WTC11 (cell line): ENCODE data around the gene PDE6G. TPM values are rescaled to one million over a fixed set of nuclear protein-coding genes. Genes with fewer than 3 reads are reported as not detected.

Source experiments
- ATAC-seq: fragments of 200-7000 bp; cut with Tn5 transposase; 2 replicates; pipeline ENCODE4 v1.10.0; 2021; ENCODE audit warnings: mild to moderate bottlenecking, moderate library complexity
- Bru-seq: library from RNA; stranded (reverse); fragments of 400-500 nt; gene quantifications from one replicate; lab custom pipeline; 2021; lab: Mats Ljungman, UMichigan
- CTCF ChIA-PET: fragments of 300-600 bp; sonication (Branson Sonifier 250); formaldehyde crosslinking; loops from one replicate; lab custom pipeline; 2021; ENCODE audit warnings: antibody characterized with exemption; lab: Charles Lee
- POLR2A ChIA-PET: fragments of 350-600 bp; sonication (Branson Sonifier 250); formaldehyde crosslinking; loops from one replicate; lab custom pipeline; 2021; ENCODE audit warnings: antibody characterized with exemption; lab: Charles Lee
- DNase-seq: peaks from one replicate; pipeline ENCODE4 v3.0.0; 2021; ENCODE audit warnings: low spot score
- H3K27ac Mint-ChIP-seq: 2 replicates; pipeline ENCODE4 v1.8.0; 2021; ENCODE audit warnings: mixed read lengths
- H3K27me3 Mint-ChIP-seq: 2 replicates; pipeline ENCODE4 v1.8.0; 2021; ENCODE audit warnings: low read depth, mild to moderate bottlenecking, moderate library complexity, mixed read lengths
- H3K36me3 Mint-ChIP-seq: 2 replicates; pipeline ENCODE4 v1.8.0; 2021; ENCODE audit warnings: mixed read lengths
- H3K4me1 Mint-ChIP-seq: 2 replicates; pipeline ENCODE4 v1.8.0; 2022; ENCODE audit warnings: mixed read lengths
- H3K4me3 Mint-ChIP-seq: 2 replicates; pipeline ENCODE4 v1.8.0; 2021; ENCODE audit warnings: mild to moderate bottlenecking, moderate library complexity, mixed read lengths
- H3K9me3 Mint-ChIP-seq: 2 replicates; pipeline ENCODE4 v1.8.0; 2021; ENCODE audit warnings: mixed read lengths
- AR ChIP-seq: fragments of 250-450 bp; sonication (Bioruptor Pico); IDR thresholded peaks from 2 replicates; pipeline ENCODE4 v1.9.0; 2021; ENCODE audit warnings: mild to moderate bottlenecking
- ELF4 ChIP-seq: sonication (generic); formaldehyde crosslinking; IDR thresholded peaks from 2 replicates; pipeline ENCODE4 v1.8.1; 2022; ENCODE audit warnings: low read depth, mild to moderate bottlenecking, moderate library complexity, missing genetic modification reagents
- FOXK1 ChIP-seq: sonication (generic); formaldehyde crosslinking; IDR thresholded peaks from 2 replicates; pipeline ENCODE4 v1.8.0; 2022; ENCODE audit warnings: mild to moderate bottlenecking, moderate library complexity, missing genetic modification reagents
- SP1 ChIP-seq: sonication (generic); formaldehyde crosslinking; conservative IDR thresholded peaks from 2 replicates; pipeline ENCODE4 v1.8.1; 2022; ENCODE audit warnings: missing genetic modification reagents
- ZMAT4 ChIP-seq: fragments of 250-450 bp; sonication (Bioruptor Pico); IDR thresholded peaks from 2 replicates; pipeline ENCODE4 v1.9.0; 2021; ENCODE audit warnings: mild to moderate bottlenecking
- ZNF138 ChIP-seq: sonication (generic); formaldehyde crosslinking; conservative IDR thresholded peaks from 2 replicates; pipeline ENCODE4 v1.8.1; 2022; ENCODE audit warnings: mild to moderate bottlenecking, moderate library complexity, missing genetic modification reagents
- ZNF219 ChIP-seq: sonication (generic); formaldehyde crosslinking; IDR thresholded peaks from 2 replicates; pipeline ENCODE4 v1.8.0; 2023; ENCODE audit warnings: missing genetic modification reagents, mild to moderate bottlenecking, borderline replicate concordance
- ZNF532 ChIP-seq: fragments of 250-450 bp; sonication (Bioruptor Pico); IDR thresholded peaks from 2 replicates; pipeline ENCODE4 v1.9.0; 2021; ENCODE audit warnings: mild to moderate bottlenecking, borderline replicate concordance
- long read RNA-seq, 3 experiments: library from RNA in 1 of 3; library from capped mRNA in 1 of 3; library from polyadenylated mRNA in 1 of 3; unstranded in 2 of 3; stranded (forward) in 1 of 3; transcript quantifications; one replicate each; pipeline ENCODE4 v2.0.0, GENCODE V29; 2021
- total RNA-seq: library from RNA; stranded (reverse); gene quantifications from 3 replicates; pipeline ENCODE4 v1.2.3, GENCODE V29; 2021
- TF ChIP-seq, protein P1 (sequence below): fragments of 250-450 bp; sonication (Bioruptor Pico); IDR thresholded peaks from 2 replicates; pipeline ENCODE4 v2.1.2; 2022; ENCODE audit warnings: mild to moderate bottlenecking, moderate library complexity
- TF ChIP-seq, protein P2 (sequence below): sonication (generic); formaldehyde crosslinking; IDR thresholded peaks from 2 replicates; pipeline ENCODE4 v1.8.0; 2023; ENCODE audit warnings: missing genetic modification reagents, mild to moderate bottlenecking, borderline replicate concordance
- TF ChIP-seq, protein P3 (sequence below): sonication (generic); formaldehyde crosslinking; IDR thresholded peaks from 2 replicates; pipeline ENCODE4 v1.8.1; 2023; ENCODE audit warnings: mild to moderate bottlenecking, missing genetic modification reagents, borderline replicate concordance
- TF ChIP-seq, protein P4 (sequence below): sonication (generic); formaldehyde crosslinking; IDR thresholded peaks from 2 replicates; pipeline ENCODE4 v1.8.0; 2022; ENCODE audit warnings: mild to moderate bottlenecking, missing genetic modification reagents

The PDE6G gene
- total RNA-seq (4.4 to 6.9 TPM (median 6.3 TPM) in 3 replicates), Bru-seq, nascent RNA (percentile 27 among the genes with signal in this experiment)
- long read RNA-seq, experiment 1, transcript PDE6G-202 (4 exons, 458 nt), result major isoform, 6 of 7 reads
- long read RNA-seq, experiment 1, partial matches to known transcripts, result 0 of 7 reads
- long read RNA-seq, experiment 1, other reads (novel, unspliced or antisense), result 1 of 7 reads
- long read RNA-seq, experiment 2, partial matches to known transcripts, result 0 of 20 reads
- long read RNA-seq, experiment 2, other reads (novel, unspliced or antisense), result 16 of 20 reads
- long read RNA-seq, experiment 3, partial matches to known transcripts, result 1 of 4 reads
- long read RNA-seq, experiment 3, other reads (novel, unspliced or antisense), result 0 of 4 reads

GRCh38 chr17:81656118-81656743 lies at the start of gene PDE6G:
Gene PDE6G, minus strand, starts transcription at chr17:81656542. Its CDS starts 3,237 bp downstream, at chr17:81653305.
- no peak for ATAC-seq
- no peak for TF ChIP-seq ELF4 (CRISPR knock-in tag)
- TF ChIP-seq ZNF138, result no peak
- TF ChIP-seq AR (CRISPR knock-in tag), result no peak
- TF ChIP-seq, protein P1, sequence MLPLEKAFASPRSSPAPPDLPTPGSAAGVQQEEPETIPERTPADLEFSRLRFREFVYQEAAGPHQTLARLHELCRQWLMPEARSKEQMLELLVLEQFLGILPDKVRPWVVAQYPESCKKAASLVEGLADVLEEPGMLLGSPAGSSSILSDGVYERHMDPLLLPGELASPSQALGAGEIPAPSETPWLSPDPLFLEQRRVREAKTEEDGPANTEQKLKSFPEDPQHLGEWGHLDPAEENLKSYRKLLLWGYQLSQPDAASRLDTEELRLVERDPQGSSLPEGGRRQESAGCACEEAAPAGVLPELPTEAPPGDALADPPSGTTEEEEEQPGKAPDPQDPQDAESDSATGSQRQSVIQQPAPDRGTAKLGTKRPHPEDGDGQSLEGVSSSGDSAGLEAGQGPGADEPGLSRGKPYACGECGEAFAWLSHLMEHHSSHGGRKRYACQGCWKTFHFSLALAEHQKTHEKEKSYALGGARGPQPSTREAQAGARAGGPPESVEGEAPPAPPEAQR (CRISPR knock-in tag), result no peak
- TF ChIP-seq ZMAT4 (CRISPR knock-in tag), result no peak
- TF ChIP-seq, protein P2, sequence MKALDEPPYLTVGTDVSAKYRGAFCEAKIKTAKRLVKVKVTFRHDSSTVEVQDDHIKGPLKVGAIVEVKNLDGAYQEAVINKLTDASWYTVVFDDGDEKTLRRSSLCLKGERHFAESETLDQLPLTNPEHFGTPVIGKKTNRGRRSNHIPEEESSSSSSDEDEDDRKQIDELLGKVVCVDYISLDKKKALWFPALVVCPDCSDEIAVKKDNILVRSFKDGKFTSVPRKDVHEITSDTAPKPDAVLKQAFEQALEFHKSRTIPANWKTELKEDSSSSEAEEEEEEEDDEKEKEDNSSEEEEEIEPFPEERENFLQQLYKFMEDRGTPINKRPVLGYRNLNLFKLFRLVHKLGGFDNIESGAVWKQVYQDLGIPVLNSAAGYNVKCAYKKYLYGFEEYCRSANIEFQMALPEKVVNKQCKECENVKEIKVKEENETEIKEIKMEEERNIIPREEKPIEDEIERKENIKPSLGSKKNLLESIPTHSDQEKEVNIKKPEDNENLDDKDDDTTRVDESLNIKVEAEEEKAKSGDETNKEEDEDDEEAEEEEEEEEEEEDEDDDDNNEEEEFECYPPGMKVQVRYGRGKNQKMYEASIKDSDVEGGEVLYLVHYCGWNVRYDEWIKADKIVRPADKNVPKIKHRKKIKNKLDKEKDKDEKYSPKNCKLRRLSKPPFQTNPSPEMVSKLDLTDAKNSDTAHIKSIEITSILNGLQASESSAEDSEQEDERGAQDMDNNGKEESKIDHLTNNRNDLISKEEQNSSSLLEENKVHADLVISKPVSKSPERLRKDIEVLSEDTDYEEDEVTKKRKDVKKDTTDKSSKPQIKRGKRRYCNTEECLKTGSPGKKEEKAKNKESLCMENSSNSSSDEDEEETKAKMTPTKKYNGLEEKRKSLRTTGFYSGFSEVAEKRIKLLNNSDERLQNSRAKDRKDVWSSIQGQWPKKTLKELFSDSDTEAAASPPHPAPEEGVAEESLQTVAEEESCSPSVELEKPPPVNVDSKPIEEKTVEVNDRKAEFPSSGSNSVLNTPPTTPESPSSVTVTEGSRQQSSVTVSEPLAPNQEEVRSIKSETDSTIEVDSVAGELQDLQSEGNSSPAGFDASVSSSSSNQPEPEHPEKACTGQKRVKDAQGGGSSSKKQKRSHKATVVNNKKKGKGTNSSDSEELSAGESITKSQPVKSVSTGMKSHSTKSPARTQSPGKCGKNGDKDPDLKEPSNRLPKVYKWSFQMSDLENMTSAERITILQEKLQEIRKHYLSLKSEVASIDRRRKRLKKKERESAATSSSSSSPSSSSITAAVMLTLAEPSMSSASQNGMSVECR, result no peak
- no peak for TF ChIP-seq ZNF219
- TF ChIP-seq ZNF532 (CRISPR knock-in tag), result no peak
- TF ChIP-seq, protein P3, sequence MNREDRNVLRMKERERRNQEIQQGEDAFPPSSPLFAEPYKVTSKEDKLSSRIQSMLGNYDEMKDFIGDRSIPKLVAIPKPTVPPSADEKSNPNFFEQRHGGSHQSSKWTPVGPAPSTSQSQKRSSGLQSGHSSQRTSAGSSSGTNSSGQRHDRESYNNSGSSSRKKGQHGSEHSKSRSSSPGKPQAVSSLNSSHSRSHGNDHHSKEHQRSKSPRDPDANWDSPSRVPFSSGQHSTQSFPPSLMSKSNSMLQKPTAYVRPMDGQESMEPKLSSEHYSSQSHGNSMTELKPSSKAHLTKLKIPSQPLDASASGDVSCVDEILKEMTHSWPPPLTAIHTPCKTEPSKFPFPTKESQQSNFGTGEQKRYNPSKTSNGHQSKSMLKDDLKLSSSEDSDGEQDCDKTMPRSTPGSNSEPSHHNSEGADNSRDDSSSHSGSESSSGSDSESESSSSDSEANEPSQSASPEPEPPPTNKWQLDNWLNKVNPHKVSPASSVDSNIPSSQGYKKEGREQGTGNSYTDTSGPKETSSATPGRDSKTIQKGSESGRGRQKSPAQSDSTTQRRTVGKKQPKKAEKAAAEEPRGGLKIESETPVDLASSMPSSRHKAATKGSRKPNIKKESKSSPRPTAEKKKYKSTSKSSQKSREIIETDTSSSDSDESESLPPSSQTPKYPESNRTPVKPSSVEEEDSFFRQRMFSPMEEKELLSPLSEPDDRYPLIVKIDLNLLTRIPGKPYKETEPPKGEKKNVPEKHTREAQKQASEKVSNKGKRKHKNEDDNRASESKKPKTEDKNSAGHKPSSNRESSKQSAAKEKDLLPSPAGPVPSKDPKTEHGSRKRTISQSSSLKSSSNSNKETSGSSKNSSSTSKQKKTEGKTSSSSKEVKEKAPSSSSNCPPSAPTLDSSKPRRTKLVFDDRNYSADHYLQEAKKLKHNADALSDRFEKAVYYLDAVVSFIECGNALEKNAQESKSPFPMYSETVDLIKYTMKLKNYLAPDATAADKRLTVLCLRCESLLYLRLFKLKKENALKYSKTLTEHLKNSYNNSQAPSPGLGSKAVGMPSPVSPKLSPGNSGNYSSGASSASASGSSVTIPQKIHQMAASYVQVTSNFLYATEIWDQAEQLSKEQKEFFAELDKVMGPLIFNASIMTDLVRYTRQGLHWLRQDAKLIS (CRISPR knock-in tag), result no peak
- TF ChIP-seq, protein P4, sequence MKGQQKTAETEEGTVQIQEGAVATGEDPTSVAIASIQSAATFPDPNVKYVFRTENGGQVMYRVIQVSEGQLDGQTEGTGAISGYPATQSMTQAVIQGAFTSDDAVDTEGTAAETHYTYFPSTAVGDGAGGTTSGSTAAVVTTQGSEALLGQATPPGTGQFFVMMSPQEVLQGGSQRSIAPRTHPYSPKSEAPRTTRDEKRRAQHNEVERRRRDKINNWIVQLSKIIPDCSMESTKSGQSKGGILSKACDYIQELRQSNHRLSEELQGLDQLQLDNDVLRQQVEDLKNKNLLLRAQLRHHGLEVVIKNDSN, result no peak
- no peak for TF ChIP-seq FOXK1 (CRISPR knock-in tag)
- no peak for TF ChIP-seq SP1
- Mint-ChIP-seq H3K4me1 (peaks cover 17% of the 10 kb centered on the region), H3K36me3 (no peaks in the 10 kb centered on the region), H3K9me3 (no peaks in the 10 kb centered on the region), H3K27me3 (no peaks in the 10 kb centered on the region; the same call in 1 of the 2 replicates), H3K4me3 (no peak within 1 kb of the TSS), H3K27ac (no peak within 1 kb of the TSS; the same call in 1 of the 2 replicates)
- ChIA-PET CTCF (no interaction called here), POLR2A (no interaction called here)
- DNase-seq, result no peak
